ENCODE measurements around the gene NRSN1. TPM values are rescaled to one million over a fixed set of nuclear protein-coding genes. Genes with fewer than 3 reads are reported as not detected.

NRSN1 gene
- total RNA-seq, 1 experiment from 2014 or later: not detected

GRCh38 chr6:24145690-24146131, 19.7 kb downstream of the NRSN1 start:
- intact Hi-C loops (cut with micrococcal nuclease): no loop called here
- Mint-ChIP-seq H3K4me1 (ENCODE audit: insufficient read depth, unreplicated experiment) (peaks cover 4% of the 10 kb centered on the region), H3K9me3 (ENCODE audit: unreplicated experiment) (no peaks in the 10 kb centered on the region), H3K27me3 (ENCODE audit: insufficient read depth, unreplicated experiment) (peaks cover 11% of the 10 kb centered on the region), H3K36me3 (ENCODE audit: insufficient read depth, unreplicated experiment) (no peaks in the 10 kb centered on the region), H3K4me3 (ENCODE audit: unreplicated experiment) (no peak overlapping the region), H3K27ac (ENCODE audit: low read depth, unreplicated experiment) (no peak overlapping the region)
- no peak for TF ChIP-seq CTCF (IDR thresholded peaks at IDR 0.05; ENCODE audit: unreplicated experiment)
- ChIA-PET CTCF (no interaction called here), POLR2A (interaction anchor here (0.6 kb wide), 1 partner anchor 738 kb away, joined by 3 read pairs; no protein-coding TSS in a partner anchor)
- DNase-seq (ENCODE audit: unreplicated experiment): no peak
- BruUV-seq (replicated peaks): no TSS peak

GRCh38 chr6:24146871-24147270, 20.9 kb downstream of the NRSN1 start:
- Mint-ChIP-seq H3K4me3 (ENCODE audit: unreplicated experiment) (no peak overlapping the region), H3K27ac (ENCODE audit: low read depth, unreplicated experiment) (no peak overlapping the region), H3K27me3 (ENCODE audit: insufficient read depth, unreplicated experiment) (no peaks in the 10 kb centered on the region), H3K4me1 (ENCODE audit: insufficient read depth, unreplicated experiment) (peaks cover 4% of the 10 kb centered on the region), H3K9me3 (ENCODE audit: unreplicated experiment) (no peaks in the 10 kb centered on the region), H3K36me3 (ENCODE audit: insufficient read depth, unreplicated experiment) (no peaks in the 10 kb centered on the region)
- ChIA-PET CTCF (no interaction called here), POLR2A (no interaction called here)
- intact Hi-C loops (cut with micrococcal nuclease): no loop called here
- no peak for TF ChIP-seq CTCF (IDR thresholded peaks at IDR 0.05; ENCODE audit: unreplicated experiment)
- BruUV-seq (replicated peaks): no TSS peak
- no peak for DNase-seq (ENCODE audit: unreplicated experiment)

- no peak for TF ChIP-seq CTCF (IDR thresholded peaks at IDR 0.05; ENCODE audit: unreplicated experiment)
- ChIA-PET POLR2A (no interaction called here), CTCF (no interaction called here)
- Mint-ChIP-seq H3K27ac (ENCODE audit: low read depth, unreplicated experiment) (no peak overlapping the region), H3K36me3 (ENCODE audit: insufficient read depth, unreplicated experiment) (no peaks in the 10 kb centered on the region), H3K27me3 (ENCODE audit: insufficient read depth, unreplicated experiment) (no peaks in the 10 kb centered on the region), H3K4me1 (ENCODE audit: insufficient read depth, unreplicated experiment) (peaks cover 4% of the 10 kb centered on the region), H3K4me3 (ENCODE audit: unreplicated experiment) (no peak overlapping the region), H3K9me3 (ENCODE audit: unreplicated experiment) (no peaks in the 10 kb centered on the region)
- intact Hi-C loops (cut with micrococcal nuclease): no loop called here
- BruUV-seq (replicated peaks): no TSS peak
- no peak for DNase-seq (ENCODE audit: unreplicated experiment)
These were observed 21.6 kb downstream of the NRSN1 start for GRCh38 chr6:24147511-24148153.

- BruUV-seq (replicated peaks): no TSS peak
- no peaks in the 10 kb centered on the region for H3K9me3 Mint-ChIP-seq (ENCODE audit: unreplicated experiment)
- no peak for TF ChIP-seq CTCF (IDR thresholded peaks at IDR 0.05; ENCODE audit: unreplicated experiment)
- ChIA-PET POLR2A (no interaction called here), CTCF (no interaction called here)
- H3K4me1 Mint-ChIP-seq (ENCODE audit: insufficient read depth, unreplicated experiment): peaks cover 4% of the 10 kb centered on the region
- H3K27ac Mint-ChIP-seq (ENCODE audit: low read depth, unreplicated experiment): no peak overlapping the region
- H3K27me3 Mint-ChIP-seq (ENCODE audit: insufficient read depth, unreplicated experiment): no peaks in the 10 kb centered on the region
- H3K4me3 Mint-ChIP-seq (ENCODE audit: unreplicated experiment): no peak overlapping the region
- no peak for DNase-seq (ENCODE audit: unreplicated experiment)
- no peaks in the 10 kb centered on the region for H3K36me3 Mint-ChIP-seq (ENCODE audit: insufficient read depth, unreplicated experiment)
- intact Hi-C loops (cut with micrococcal nuclease): no loop called here
These were observed 22.1 kb downstream of the NRSN1 start for GRCh38 chr6:24148154-24148570.

Data from MCF 10A (cell line).